Loucy (cell line): ENCODE results near the gene PSMB1.

ENCODE experiments used
- H2AFZ ChIP-seq: fragments of 200-600 bp; sonication (generic); 2 replicates; pipeline ENCODE4 v1.6.0; 2016; ENCODE audit warnings: antibody characterized with exemption, mild to moderate bottlenecking, low read length, moderate library complexity
- H3F3A ChIP-seq: fragments of 200-600 bp; 2 replicates; pipeline ENCODE4 v1.6.0; 2016; ENCODE audit warnings: antibody characterized with exemption, low read depth, mild to moderate bottlenecking
- H3K27me3 ChIP-seq: fragments of 200-600 bp; sonication (generic); 2 replicates; pipeline ENCODE4 v1.6.1; 2014; ENCODE audit warnings: low read length, mild to moderate bottlenecking; ENCODE audit not compliant: insufficient read depth, poor library complexity, severe bottlenecking
- H3K36me3 ChIP-seq: fragments of 200-600 bp; sonication (generic); 2 replicates; pipeline ENCODE4 v1.6.1; 2016; ENCODE audit warnings: low read length; ENCODE audit not compliant: insufficient read depth
- H3K4me1 ChIP-seq: fragments of 200-600 bp; sonication (generic); 2 replicates; pipeline ENCODE4 v1.5.1; 2014; ENCODE audit warnings: low read length, mild to moderate bottlenecking; ENCODE audit not compliant: insufficient read depth, poor library complexity, severe bottlenecking
- H3K4me2 ChIP-seq: fragments of 200-600 bp; sonication (generic); 2 replicates; pipeline ENCODE4 v1.6.0; 2014; ENCODE audit warnings: antibody characterized with exemption, low read length, low read depth, mild to moderate bottlenecking; ENCODE audit not compliant: poor library complexity, severe bottlenecking
- H3K4me3 ChIP-seq: fragments of 200-600 bp; sonication (generic); 2 replicates; pipeline ENCODE4 v1.5.1; 2014; ENCODE audit warnings: low read length, mild to moderate bottlenecking, mixed read lengths; ENCODE audit not compliant: poor library complexity, severe bottlenecking
- H3K79me2 ChIP-seq: fragments of 200-600 bp; sonication (generic); 2 replicates; pipeline ENCODE4 v1.6.1; 2014; ENCODE audit warnings: low read length; ENCODE audit not compliant: insufficient read depth
- H3K9ac ChIP-seq: fragments of 200-600 bp; sonication (generic); 2 replicates; pipeline ENCODE4 v1.6.0; 2014; ENCODE audit warnings: mild to moderate bottlenecking, low read depth, low read length, moderate library complexity; ENCODE audit not compliant: poor library complexity, severe bottlenecking
- H3K9me2 ChIP-seq: fragments of 200-600 bp; sonication (generic); replicated peaks from 2 replicates; pipeline ENCODE4 v1.6.1; 2016; ENCODE audit warnings: low read depth, low read length, mixed read lengths
- H3K9me3 ChIP-seq: fragments of 200-600 bp; sonication (generic); 2 replicates; pipeline ENCODE4 v1.6.1; 2014; ENCODE audit warnings: mild to moderate bottlenecking, antibody characterized with exemption, low read length, low read depth; ENCODE audit not compliant: insufficient read depth
- H4K20me1 ChIP-seq: fragments of 200-600 bp; sonication (generic); 2 replicates; pipeline ENCODE4 v1.6.0; 2014; ENCODE audit warnings: antibody characterized with exemption, low read length, mild to moderate bottlenecking; ENCODE audit not compliant: insufficient read depth, poor library complexity, severe bottlenecking
- CTCF ChIP-seq: fragments of 200-600 bp; sonication (generic); conservative IDR thresholded peaks from 2 replicates; pipeline ENCODE4 v1.5.1; 2014; ENCODE audit warnings: mild to moderate bottlenecking, antibody characterized with exemption, low read length
- EZH2phosphoT487 ChIP-seq: fragments of 200-600 bp; IDR thresholded peaks from 2 replicates; pipeline ENCODE4 v1.6.1; 2018; ENCODE audit warnings: antibody characterized with exemption, mild to moderate bottlenecking, moderate library complexity, borderline replicate concordance

PSMB1 gene

GRCh38 chr6:170522565-170523183, 30.4 kb downstream of the PSMB1 start:
- no peak overlapping the region for H3K4me3 ChIP-seq
- no peaks in the 10 kb centered on the region for H3K9me3 ChIP-seq
- H3K4me2 ChIP-seq, result peak overlapping the region; percentile 41
- H3K9me2 ChIP-seq, result no peaks in the 10 kb centered on the region
- H3F3A ChIP-seq, result no peaks in the 10 kb centered on the region
- no peaks in the 10 kb centered on the region for H4K20me1 ChIP-seq
- H3K4me1 ChIP-seq, result peaks cover 33% of the 10 kb centered on the region
- no peak overlapping the region for H2AFZ ChIP-seq
- peak overlapping the region; percentile 13 for H3K9ac ChIP-seq
- H3K79me2 ChIP-seq, result no peaks in the 10 kb centered on the region
- H3K27me3 ChIP-seq, result no peaks in the 10 kb centered on the region
- no peaks in the 10 kb centered on the region for H3K36me3 ChIP-seq
- peak; percentile 88 for TF ChIP-seq CTCF
- TF ChIP-seq EZH2phosphoT487, result no peak

- Histone ChIP-seq H3K9ac (no peak overlapping the region), H3K4me2 (no peak overlapping the region), H3K36me3 (no peaks in the 10 kb centered on the region), H4K20me1 (no peaks in the 10 kb centered on the region), H3K4me1 (peaks cover 5% of the 10 kb centered on the region), H3K9me3 (no peaks in the 10 kb centered on the region), H3K4me3 (no peak overlapping the region), H3K79me2 (no peaks in the 10 kb centered on the region), H3F3A (no peaks in the 10 kb centered on the region), H3K9me2 (no peaks in the 10 kb centered on the region), H3K27me3 (no peaks in the 10 kb centered on the region), H2AFZ (peak overlapping the region; percentile 58; the same call in 1 of the 2 replicates)
- TF ChIP-seq CTCF (peak; percentile 93), EZH2phosphoT487 (no peak)
Observed at GRCh38 chr6:170516783-170517616, 36.1 kb downstream of the PSMB1 start.

GRCh38 chr6:170514908-170515307, 38.2 kb downstream of the PSMB1 start:
- no peak overlapping the region for H3K4me3 ChIP-seq
- no peak overlapping the region for H3K9ac ChIP-seq
- no peaks in the 10 kb centered on the region for H3F3A ChIP-seq
- TF ChIP-seq CTCF, result no peak
- no peak for TF ChIP-seq EZH2phosphoT487
- H3K9me3 ChIP-seq, result no peaks in the 10 kb centered on the region
- no peaks in the 10 kb centered on the region for H4K20me1 ChIP-seq
- no peaks in the 10 kb centered on the region for H3K79me2 ChIP-seq
- no peaks in the 10 kb centered on the region for H3K4me1 ChIP-seq
- H3K9me2 ChIP-seq, result no peaks in the 10 kb centered on the region
- no peaks in the 10 kb centered on the region for H3K36me3 ChIP-seq
- H3K27me3 ChIP-seq, result no peaks in the 10 kb centered on the region
- no peak overlapping the region for H3K4me2 ChIP-seq
- no peak overlapping the region for H2AFZ ChIP-seq
